Neuronal stem cell (in vitro differentiated cells): Measurements from ENCODE around the gene CUBN.

Experiments
- DNase-seq: peaks from one replicate; pipeline ENCODE4 v3.0.0-alpha.2; 2013; ENCODE audit warnings: low spot score
- H2AFZ ChIP-seq: one replicate; pipeline ENCODE4 v1.6.1; 2013; ENCODE audit warnings: mild to moderate bottlenecking, low read length, inconsistent platforms
- H2AK5ac ChIP-seq: 2 replicates; pipeline ENCODE4 v1.6.1; 2013; ENCODE audit warnings: low read depth, mild to moderate bottlenecking, inconsistent platforms, low read length, moderate library complexity, mixed read lengths
- H2BK120ac ChIP-seq: 2 replicates; pipeline ENCODE4 v1.6.1; 2013; ENCODE audit warnings: low read depth, mild to moderate bottlenecking, inconsistent platforms, low read length, moderate library complexity, mixed read lengths
- H2BK12ac ChIP-seq: one replicate; pipeline ENCODE4 v1.6.1; 2013; ENCODE audit warnings: low read length, inconsistent platforms
- H2BK15ac ChIP-seq: 2 replicates; pipeline ENCODE4 v1.6.1; 2013; ENCODE audit warnings: mild to moderate bottlenecking, low read length, inconsistent platforms, mixed read lengths
- H2BK5ac ChIP-seq: one replicate; pipeline ENCODE4 v1.6.1; 2013; ENCODE audit warnings: inconsistent platforms, mild to moderate bottlenecking, low read length, moderate library complexity
- H3K14ac ChIP-seq: one replicate; pipeline ENCODE4 v1.6.1; 2013; ENCODE audit warnings: low read length, inconsistent platforms
- H3K18ac ChIP-seq: 2 replicates; pipeline ENCODE4 v1.6.1; 2013; ENCODE audit warnings: low read length, inconsistent platforms
- H3K23ac ChIP-seq: 2 replicates; pipeline ENCODE4 v1.6.1; 2013; ENCODE audit warnings: low read depth, mild to moderate bottlenecking, mixed read lengths, low read length, inconsistent platforms; ENCODE audit not compliant: poor library complexity
- H3K27ac ChIP-seq: replicated peaks from 3 replicates; pipeline ENCODE4 v1.5.1; 2013; ENCODE audit warnings: low read length, inconsistent platforms
- H3K27me3 ChIP-seq, 3 experiments: 2 replicates each; pipeline ENCODE4 v1.6.1; 2013; ENCODE audit warnings: low read length in 3 of 3, mild to moderate bottlenecking in 2 of 3, inconsistent platforms in 1 of 3, low read depth in 1 of 3, mixed read lengths in 1 of 3, moderate library complexity in 1 of 3; ENCODE audit not compliant: control insufficient read depth in 3 of 3, insufficient read depth in 3 of 3
- H3K36me3 ChIP-seq, 2 donors: replicated peaks in 1 of 2; 2 replicates each; pipeline ENCODE4 v1.6.1; 2013; ENCODE audit warnings: low read length in 2 of 2; ENCODE audit not compliant: control insufficient read depth in 2 of 2, insufficient read depth in 2 of 2
- H3K4ac ChIP-seq: 2 replicates; pipeline ENCODE4 v1.6.1; 2013; ENCODE audit warnings: inconsistent platforms, mild to moderate bottlenecking, low read length, moderate library complexity
- H3K4me1 ChIP-seq, 2 donors: 1 replicate in 1 of 2; 2 replicates in 1 of 2; pipeline ENCODE4 v1.6.1; 2013; ENCODE audit warnings: low read length in 2 of 2, low read depth in 1 of 2; ENCODE audit not compliant: control insufficient read depth in 2 of 2, insufficient read depth in 1 of 2
- H3K4me2 ChIP-seq: one replicate; pipeline ENCODE4 v1.6.1; 2013; ENCODE audit warnings: mild to moderate bottlenecking, low read length, inconsistent platforms; ENCODE audit not compliant: insufficient read depth, poor library complexity, severe bottlenecking
- H3K4me3 ChIP-seq, 2 donors: 2 replicates each; pipeline ENCODE4 v1.5.1; 2013; ENCODE audit warnings: low read length in 2 of 2, mild to moderate bottlenecking in 2 of 2, inconsistent platforms in 1 of 2, moderate library complexity in 1 of 2
- H3K79me1 ChIP-seq: one replicate; pipeline ENCODE4 v1.6.1; 2013; ENCODE audit warnings: low read depth, mild to moderate bottlenecking, inconsistent platforms, low read length, moderate library complexity
- H3K9ac ChIP-seq: one replicate; pipeline ENCODE4 v1.6.1; 2013; ENCODE audit warnings: mild to moderate bottlenecking, low read depth, low read length, inconsistent platforms; ENCODE audit not compliant: poor library complexity
- H3K9me3 ChIP-seq, 2 donors: replicated peaks in 1 of 2; 2 replicates each; pipeline versions ENCODE3 to v1.6.1; 2013; ENCODE audit warnings: low read length in 2 of 2, mild to moderate bottlenecking in 2 of 2, inconsistent platforms in 1 of 2, low read depth in 1 of 2, mixed read lengths in 1 of 2, moderate library complexity in 1 of 2; ENCODE audit not compliant: control insufficient read depth in 2 of 2, insufficient read depth in 1 of 2
- H4K8ac ChIP-seq: one replicate; pipeline ENCODE4 v1.6.1; 2013; ENCODE audit warnings: low read depth, mild to moderate bottlenecking, inconsistent platforms, low read length, moderate library complexity
- H4K91ac ChIP-seq: one replicate; pipeline ENCODE4 v1.6.1; 2013; ENCODE audit warnings: low read length, low read depth, mild to moderate bottlenecking, inconsistent platforms; ENCODE audit not compliant: poor library complexity
- WGBS, 2 donors: extraction: QIAGEN DNeasy Blood & Tissue Kit; methylation state at CpG; one replicate each; pipeline ENCODE4 v1.1.7; 2013; ENCODE audit warnings: missing lambda C conversion rate in 2 of 2, mixed read lengths in 1 of 2; ENCODE audit not compliant: insufficient read length in 2 of 2, insufficient replicate concordance in 1 of 2; ENCODE audit errors: extremely low coverage in 2 of 2; 5-methylcytosine and 5-hydroxymethylcytosine counted together

The CUBN gene

DNA sequence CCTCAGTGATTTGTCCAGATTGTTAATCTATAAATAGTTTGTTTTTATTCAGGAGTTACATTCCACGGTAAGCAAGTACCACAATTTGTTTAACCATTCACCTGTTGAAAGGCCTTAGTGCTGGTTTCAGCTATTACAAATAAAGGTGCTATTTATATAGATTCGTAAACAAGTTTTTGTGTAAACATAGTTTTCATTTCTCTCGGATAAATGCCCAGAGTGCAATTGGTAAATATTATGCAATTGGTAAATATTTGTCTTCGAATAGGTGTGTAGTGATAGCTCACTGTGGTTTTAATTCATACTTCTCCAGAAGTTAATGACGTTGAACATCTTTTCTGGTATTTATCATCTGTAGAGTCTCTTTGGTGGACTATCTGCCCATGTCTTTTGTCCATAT is 235.9 kb downstream of the CUBN start:
- no peak for DNase-seq
- H2BK5ac ChIP-seq: no peak overlapping the region
- peaks cover 0 to 4% of the 10 kb centered on the region in 2 donors for H3K9me3 ChIP-seq
- H3K9ac ChIP-seq: no peak overlapping the region
- H2BK12ac ChIP-seq: no peak overlapping the region
- no peak overlapping the region for H3K23ac ChIP-seq
- H2AFZ ChIP-seq: no peak overlapping the region
- H3K27ac ChIP-seq: no peak overlapping the region
- no peak overlapping the region for H4K8ac ChIP-seq
- no peak overlapping the region for H3K18ac ChIP-seq
- no peak overlapping the region for H2BK120ac ChIP-seq
- H4K91ac ChIP-seq: no peak overlapping the region
- H3K14ac ChIP-seq: no peak overlapping the region
- no peak overlapping the region for H3K4me2 ChIP-seq
- H3K4ac ChIP-seq: no peak overlapping the region
- no peaks in the 10 kb centered on the region for H3K79me1 ChIP-seq
- no peaks in the 10 kb centered on the region for H3K4me1 ChIP-seq
- H2BK15ac ChIP-seq: no peak overlapping the region
- no CpG with 5 or more reads among the region's 5 CpGs for WGBS, 2 donors
- no peak overlapping the region for H2AK5ac ChIP-seq
- H3K4me3 ChIP-seq: no peak overlapping the region
- H3K36me3 ChIP-seq: no peaks in the 10 kb centered on the region
- H3K27me3 ChIP-seq: no peaks in the 10 kb centered on the region

DNA sequence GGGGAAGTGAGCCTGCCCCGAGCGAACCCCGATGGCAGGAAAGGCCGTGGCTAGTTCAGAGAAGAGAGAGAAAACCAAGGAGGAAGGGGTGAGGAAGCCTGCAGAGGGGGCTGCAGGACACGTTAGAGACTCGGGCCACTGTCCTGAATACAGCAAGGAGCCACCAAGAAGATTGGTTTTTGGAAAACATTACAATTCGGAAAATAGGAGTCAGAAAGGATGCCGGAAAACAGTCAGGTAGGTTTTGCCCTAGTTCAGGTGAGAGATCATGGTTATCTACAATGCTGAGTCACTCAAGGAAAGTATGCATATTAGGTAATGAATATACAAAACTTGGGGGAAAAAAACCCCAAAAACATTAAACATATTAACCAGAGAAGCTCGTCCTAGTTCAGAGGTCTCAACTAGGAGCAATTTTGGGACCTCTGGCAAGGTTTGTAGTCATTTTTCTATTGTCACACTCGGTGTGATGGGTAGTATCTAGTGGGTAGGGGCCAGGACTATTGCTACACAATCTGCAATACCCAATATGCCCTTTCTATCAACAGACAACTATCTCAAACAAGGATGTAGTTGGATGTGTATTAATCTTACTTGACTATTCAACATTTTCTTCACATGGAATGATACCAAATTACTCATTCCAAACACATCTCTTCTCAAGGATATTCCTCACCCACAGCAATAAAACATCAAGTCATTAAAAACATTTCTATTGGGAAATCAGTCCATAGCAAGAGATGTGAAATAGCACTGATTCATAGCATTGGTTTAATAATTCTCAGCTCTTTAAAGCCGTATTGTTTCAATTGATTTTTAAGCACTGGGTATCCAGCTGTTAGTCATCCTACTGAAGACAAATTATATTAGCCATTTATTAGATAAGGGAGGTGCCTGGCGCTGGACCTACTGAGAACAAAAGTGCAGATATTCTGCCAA is 238.0 kb downstream of the CUBN start:
- H2BK5ac ChIP-seq: no peak overlapping the region
- no peak overlapping the region for H4K8ac ChIP-seq
- H3K4me1 ChIP-seq: no peaks in the 10 kb centered on the region
- no peaks in the 10 kb centered on the region for H3K27me3 ChIP-seq
- no peak overlapping the region for H3K27ac ChIP-seq
- H3K4me2 ChIP-seq: no peak overlapping the region
- no peak overlapping the region for H2AK5ac ChIP-seq
- H3K9ac ChIP-seq: no peak overlapping the region
- H3K4me3 ChIP-seq: no peak overlapping the region
- no peak overlapping the region for H4K91ac ChIP-seq
- H3K36me3 ChIP-seq: no peaks in the 10 kb centered on the region
- H3K23ac ChIP-seq: no peak overlapping the region
- no peak overlapping the region for H3K18ac ChIP-seq
- H2AFZ ChIP-seq: no peak overlapping the region
- H3K79me1 ChIP-seq: no peaks in the 10 kb centered on the region
- H2BK120ac ChIP-seq: no peak overlapping the region
- no CpG with 5 or more reads among the region's 12 CpGs for WGBS, 2 donors
- H3K9me3 ChIP-seq: peaks cover 0 to 4% of the 10 kb centered on the region in 2 donors
- no peak overlapping the region for H2BK15ac ChIP-seq
- no peak overlapping the region for H2BK12ac ChIP-seq
- no peak overlapping the region for H3K14ac ChIP-seq
- no peak overlapping the region for H3K4ac ChIP-seq
- DNase-seq: peak; percentile 53

DNA sequence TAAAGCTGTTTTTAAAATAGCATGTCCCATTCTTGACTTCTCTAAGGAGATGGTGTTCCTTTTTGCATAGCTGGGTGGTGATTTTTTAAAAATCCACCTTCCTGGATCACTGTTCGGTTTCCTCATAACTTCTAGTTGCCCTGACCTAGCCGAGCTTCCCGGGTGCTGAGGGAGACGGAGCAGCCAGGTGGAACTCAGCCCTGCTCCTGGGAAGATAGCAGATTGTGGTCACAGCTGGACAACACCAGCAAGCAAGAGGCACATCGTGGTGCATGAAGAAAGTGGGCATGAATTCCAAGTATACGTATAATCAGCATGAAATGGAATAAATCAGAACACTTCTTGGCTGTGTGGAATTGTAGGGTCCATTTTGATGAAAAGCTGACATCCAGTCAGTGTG is 238.9 kb downstream of the CUBN start:
- H2AFZ ChIP-seq: no peak overlapping the region
- H3K4me3 ChIP-seq: no peak overlapping the region
- H3K9ac ChIP-seq: no peak overlapping the region
- no peak overlapping the region for H4K91ac ChIP-seq
- no peak overlapping the region for H3K14ac ChIP-seq
- H2BK15ac ChIP-seq: no peak overlapping the region
- no peaks in the 10 kb centered on the region for H3K9me3 ChIP-seq
- no peak overlapping the region for H2BK12ac ChIP-seq
- H4K8ac ChIP-seq: no peak overlapping the region
- no peak overlapping the region for H3K18ac ChIP-seq
- H3K27ac ChIP-seq: no peak overlapping the region
- H3K27me3 ChIP-seq: no peaks in the 10 kb centered on the region
- H3K36me3 ChIP-seq: no peaks in the 10 kb centered on the region
- H3K4me1 ChIP-seq: no peaks in the 10 kb centered on the region
- no peak for DNase-seq
- no peak overlapping the region for H3K4ac ChIP-seq
- H2BK120ac ChIP-seq: no peak overlapping the region
- no peaks in the 10 kb centered on the region for H3K79me1 ChIP-seq
- H2BK5ac ChIP-seq: no peak overlapping the region
- H3K4me2 ChIP-seq: no peak overlapping the region
- no peak overlapping the region for H2AK5ac ChIP-seq
- WGBS, 2 donors: no CpG with 5 or more reads among the region's 6 CpGs
- H3K23ac ChIP-seq: no peak overlapping the region

DNA sequence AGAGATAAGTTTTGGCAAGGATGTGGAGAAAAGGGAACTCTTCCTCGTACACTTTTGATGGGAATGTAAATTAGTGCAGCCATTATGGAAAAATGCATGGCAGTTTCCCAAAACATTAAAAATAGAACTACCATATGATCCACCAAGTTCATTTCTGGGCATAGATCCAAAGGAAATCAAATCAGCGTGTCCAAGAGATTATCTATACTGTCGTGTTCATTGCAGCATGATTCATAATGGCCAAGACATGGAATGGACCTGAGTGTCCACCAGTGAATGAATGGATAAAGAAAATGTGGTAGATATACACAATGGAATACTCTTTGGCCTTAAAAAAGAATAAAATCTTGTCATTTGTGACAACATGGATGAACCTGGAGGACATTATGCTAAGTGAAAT is 242.0 kb downstream of the CUBN start:
- Histone ChIP-seq H2AFZ (no peak overlapping the region), H3K23ac (no peak overlapping the region), H3K9me3 (peaks cover 0 to 3% of the 10 kb centered on the region in 2 donors), H3K4me1 (no peaks in the 10 kb centered on the region), H3K27ac (no peak overlapping the region), H2BK15ac (no peak overlapping the region), H4K8ac (no peak overlapping the region), H3K27me3 (no peaks in the 10 kb centered on the region), H3K14ac (no peak overlapping the region), H2BK120ac (no peak overlapping the region), H4K91ac (no peak overlapping the region), H2BK5ac (no peak overlapping the region), H3K4me2 (no peak overlapping the region), H3K9ac (no peak overlapping the region), H3K18ac (no peak overlapping the region), H2AK5ac (no peak overlapping the region), H2BK12ac (no peak overlapping the region), H3K4ac (no peak overlapping the region), H3K36me3 (no peaks in the 10 kb centered on the region), H3K4me3 (no peak overlapping the region), H3K79me1 (no peaks in the 10 kb centered on the region)
- DNase-seq: no peak
- no CpG with 5 or more reads among the region's 3 CpGs for WGBS, 2 donors
